HepG2 (cell line): ENCODE data around the gene ADM5. TPM values are rescaled to one million over a fixed set of nuclear protein-coding genes. Genes with fewer than 3 reads are reported as not detected.

ENCODE experiments used
- ATAC-seq: fragments of 200-7000 bp; cut with Tn5 transposase; 3 replicates; pipeline ENCODE4 v1.9.1; 2020; ENCODE audit warnings: mild to moderate bottlenecking, moderate library complexity
- BruUV-seq: library from RNA; stranded (reverse); fragments of 400-500 nt; replicated peaks from 2 replicates; lab custom pipeline; 2021; lab: Mats Ljungman, UMichigan
- CTCF ChIA-PET: fragments of 300-600 bp; formaldehyde crosslinking; extraction: SDS; loops from one replicate; lab custom pipeline; 2021; ENCODE audit warnings: low total read pairs, inconsistent platforms, low intra/inter-chr PET ratio; lab: Yijun Ruan, JAX
- POLR2A ChIA-PET: fragments of 350-600 bp; sonication (Branson Sonifier 250); formaldehyde crosslinking; loops from one replicate; lab custom pipeline; 2020; ENCODE audit warnings: antibody characterized with exemption, inconsistent platforms; lab: Yijun Ruan, JAX
- DNase-seq: peaks from one replicate; pipeline ENCODE4 v3.0.0-alpha.2; 2015; ENCODE audit warnings: low spot score
- FAIRE-seq: peaks from 3 replicates; lab custom pipeline; 2011; peaks lifted over from hg19 to GRCh38; lab: Jason Lieb, UNC
- H2AFZ ChIP-seq: one replicate; pipeline ENCODE4 v1.6.1; 2011; ENCODE audit warnings: low read length, inconsistent platforms
- H3K27ac ChIP-seq: fragments of 300-600 bp; 3 replicates; pipeline ENCODE4 v1.8.0; 2011; ENCODE audit warnings: mixed run types, mild to moderate bottlenecking, mixed read lengths, low read length, inconsistent platforms; ENCODE audit not compliant: insufficient read depth; ENCODE audit errors: extremely low read length
- H3K27me3 ChIP-seq, 2 experiments: fragments of 200-600 bp in 1 of 2; 2 replicates in 1 of 2; 3 replicates in 1 of 2; pipeline versions ENCODE4 v1.6.0 to v1.8.0; 2011; ENCODE audit warnings: low read length in 2 of 2, mild to moderate bottlenecking in 2 of 2, moderate library complexity in 2 of 2, inconsistent platforms in 1 of 2; ENCODE audit not compliant: insufficient read depth in 2 of 2, control insufficient read depth in 1 of 2
- H3K36me3 ChIP-seq, 2 experiments: fragments of 200-600 bp in 1 of 2; replicated peaks in 1 of 2; 2 replicates in 1 of 2; 3 replicates in 1 of 2; pipeline versions ENCODE4 v1.5.1 to v1.8.0; 2011; ENCODE audit warnings: low read length in 2 of 2, inconsistent platforms in 1 of 2; ENCODE audit not compliant: insufficient read depth in 2 of 2, control insufficient read depth in 1 of 2
- H3K4me1 ChIP-seq: 2 replicates; pipeline ENCODE4 v1.5.1; 2012; ENCODE audit warnings: low read length, inconsistent platforms; ENCODE audit not compliant: insufficient read depth
- H3K4me2 ChIP-seq: 2 replicates; pipeline ENCODE4 v1.6.0; 2011; ENCODE audit warnings: low read depth, low read length, inconsistent platforms
- H3K4me3 ChIP-seq, 3 experiments: fragments of 200-600 bp in 1 of 3; sonication (generic), shearing (Covaris generic) in 1 of 3; replicated peaks in 1 of 3; 2 replicates each; pipeline ENCODE4 v1.5.1; 2011 to 2016; ENCODE audit warnings: low read length in 3 of 3, inconsistent platforms in 2 of 3, low read depth in 2 of 3, mild to moderate bottlenecking in 2 of 3, control low read depth in 1 of 3, mixed read lengths in 1 of 3; ENCODE audit not compliant: insufficient read depth in 1 of 3
- H3K79me2 ChIP-seq: one replicate; pipeline ENCODE4 v1.6.1; 2011; ENCODE audit warnings: low read length, inconsistent platforms; ENCODE audit not compliant: insufficient read depth
- H3K9ac ChIP-seq: 2 replicates; pipeline ENCODE4 v1.6.0; 2011; ENCODE audit warnings: mild to moderate bottlenecking, low read depth, low read length, inconsistent platforms; ENCODE audit not compliant: insufficient read depth
- H3K9me3 ChIP-seq: 2 replicates; pipeline ENCODE4 v1.5.1; 2012; ENCODE audit warnings: mild to moderate bottlenecking, low read length
- H4K20me1 ChIP-seq: 2 replicates; pipeline ENCODE4 v1.6.0; 2011; ENCODE audit warnings: inconsistent platforms, mild to moderate bottlenecking, low read length, moderate library complexity; ENCODE audit not compliant: insufficient read depth
- AGO2 ChIP-seq: fragments of 200-400 bp; formaldehyde crosslinking; optimal IDR thresholded peaks from 2 replicates; pipeline ENCODE3; 2017; ENCODE audit warnings: mild to moderate bottlenecking, low read depth, low read length, moderate library complexity
- CBX1 ChIP-seq: IDR thresholded peaks from one replicate; pipeline ENCODE4 v1.6.1; 2016; ENCODE audit warnings: antibody characterized with exemption, low read depth
- CC2D1A ChIP-seq: sonication (generic); formaldehyde crosslinking; IDR thresholded peaks from 2 replicates; pipeline ENCODE4 v1.8.1; 2023; ENCODE audit warnings: mild to moderate bottlenecking, missing genetic modification reagents
- FOXK1 ChIP-seq: sonication (generic); formaldehyde crosslinking; IDR thresholded peaks from 2 replicates; pipeline ENCODE4 v1.4.0; 2020; ENCODE audit warnings: low read depth, missing genetic modification reagents, borderline replicate concordance
- TOE1 ChIP-seq: sonication (generic); formaldehyde crosslinking; IDR thresholded peaks from 2 replicates; pipeline ENCODE4 v1.4.0; 2020; ENCODE audit warnings: mild to moderate bottlenecking, missing genetic modification reagents
- YEATS4 ChIP-seq: sonication (generic); formaldehyde crosslinking; IDR thresholded peaks from 2 replicates; pipeline ENCODE4 v1.4.0; 2020; ENCODE audit warnings: missing genetic modification reagents, borderline replicate concordance
- WGBS: methylation state at CpG from one replicate; pipeline ENCODE4 v1.1.6; 2017; ENCODE audit warnings: low lambda C conversion rate; 5-methylcytosine and 5-hydroxymethylcytosine counted together
- in situ Hi-C: cut with HindIII; loops from 2 replicates; pipeline ENCODE4 v1.10.0; 2017; ENCODE audit warnings: low pct_unique_long_range_greater_than_20kb; ENCODE audit not compliant: extremely low pct_ligation_motif_present
- intact Hi-C: fragments of 100-400 bp; cut with micrococcal nuclease; formaldehyde crosslinking; loops from one replicate; pipeline ENCODE4 v1.10.0; 2022; ENCODE audit not compliant: unreplicated experiment
- polyA plus RNA-seq, 8 experiments: library from polyadenylated mRNA; depleted of rRNA in 3 of 8; stranded (reverse) in 7 of 8; unstranded in 1 of 8; fragments of >200 nt; fragmentation: Illumina TruSeq in 4 of 8; extraction: Trizol in 4 of 8; gene quantifications; 2 replicates each; pipeline versions ENCODE4 v1.2.1 to v1.2.3, GENCODE V29; 2011 to 2016; ENCODE audit warnings: low read depth in 4 of 8, missing spikeins in 1 of 8, mixed read lengths in 1 of 8; ENCODE audit not compliant: insufficient read depth in 1 of 8
- total RNA-seq, 5 experiments: library from RNA; depleted of rRNA; stranded (reverse); fragments of >200 nt; fragmentation: Illumina TruSeq; extraction: Trizol; gene quantifications; 2 replicates each; pipeline ENCODE4 v1.2.3, GENCODE V29; 2016; ENCODE audit warnings: low read depth in 1 of 5
- TF ChIP-seq, protein P1 (sequence below): sonication (generic); formaldehyde crosslinking; IDR thresholded peaks from 2 replicates; pipeline ENCODE4 v1.4.0; 2020; ENCODE audit warnings: missing genetic modification reagents

Gene ADM5
- total and polyA plus RNA-seq, 2 of the 13 experiments (the other 11 are each of a cell fraction or from before 2014, with no cell fraction given), result 2.7 to 4.1 TPM

GRCh38 chr19:49660338-49660961, 28.9 kb upstream of the ADM5 start:
- POLR2A ChIA-PET, result interaction anchor here (1.6 to 3.1 kb wide), 2 partner anchors 13 to 19 kb away, joined by 4 to 15 read pairs; partner anchors contain the start of genes RRAS and SCAF1
- intact Hi-C loops (no loop called here), in situ Hi-C loops (no loop called here)
- Histone ChIP-seq H3K36me3 (peaks cover 18 to 65% of the 10 kb centered on the region in 2 experiments), H4K20me1 (peaks cover 5% of the 10 kb centered on the region; the same call in 1 of the 2 replicates), H3K4me3 (no peak overlapping the region), H3K27ac (no peak overlapping the region), H3K4me1 (peaks cover 27% of the 10 kb centered on the region), H3K79me2 (peaks cover 13% of the 10 kb centered on the region), H3K9ac (no peak overlapping the region), H3K27me3 (no peaks in the 10 kb centered on the region; a peak in 1 of 5 replicates), H2AFZ (no peak overlapping the region), H3K9me3 (no peaks in the 10 kb centered on the region), H3K4me2 (no peak overlapping the region)
- ATAC-seq, result no peak
- no peak for FAIRE-seq
- no TSS peak for BruUV-seq
- 94% methylated on average over 15 of the region's 15 CpGs for WGBS
- CTCF ChIA-PET, result no interaction called here
- no peak for DNase-seq
- TF ChIP-seq FOXK1 (no peak), CC2D1A (CRISPR knock-in tag) (no peak), YEATS4 (CRISPR knock-in tag) (no peak), TOE1 (CRISPR knock-in tag) (no peak), CBX1 (no peak), AGO2 (no peak)
- TF ChIP-seq, protein P1, sequence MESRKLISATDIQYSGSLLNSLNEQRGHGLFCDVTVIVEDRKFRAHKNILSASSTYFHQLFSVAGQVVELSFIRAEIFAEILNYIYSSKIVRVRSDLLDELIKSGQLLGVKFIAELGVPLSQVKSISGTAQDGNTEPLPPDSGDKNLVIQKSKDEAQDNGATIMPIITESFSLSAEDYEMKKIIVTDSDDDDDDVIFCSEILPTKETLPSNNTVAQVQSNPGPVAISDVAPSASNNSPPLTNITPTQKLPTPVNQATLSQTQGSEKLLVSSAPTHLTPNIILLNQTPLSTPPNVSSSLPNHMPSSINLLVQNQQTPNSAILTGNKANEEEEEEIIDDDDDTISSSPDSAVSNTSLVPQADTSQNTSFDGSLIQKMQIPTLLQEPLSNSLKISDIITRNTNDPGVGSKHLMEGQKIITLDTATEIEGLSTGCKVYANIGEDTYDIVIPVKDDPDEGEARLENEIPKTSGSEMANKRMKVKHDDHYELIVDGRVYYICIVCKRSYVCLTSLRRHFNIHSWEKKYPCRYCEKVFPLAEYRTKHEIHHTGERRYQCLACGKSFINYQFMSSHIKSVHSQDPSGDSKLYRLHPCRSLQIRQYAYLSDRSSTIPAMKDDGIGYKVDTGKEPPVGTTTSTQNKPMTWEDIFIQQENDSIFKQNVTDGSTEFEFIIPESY (CRISPR knock-in tag), result no peak
